Measurements from ENCODE around the gene R3HDM2.
"Not testable (repeated sequence)": the region's sequence is repeated elsewhere in the genome, so short reads cannot be mapped to it uniquely, and the experiment has no call there.

The R3HDM2 gene

DNA sequence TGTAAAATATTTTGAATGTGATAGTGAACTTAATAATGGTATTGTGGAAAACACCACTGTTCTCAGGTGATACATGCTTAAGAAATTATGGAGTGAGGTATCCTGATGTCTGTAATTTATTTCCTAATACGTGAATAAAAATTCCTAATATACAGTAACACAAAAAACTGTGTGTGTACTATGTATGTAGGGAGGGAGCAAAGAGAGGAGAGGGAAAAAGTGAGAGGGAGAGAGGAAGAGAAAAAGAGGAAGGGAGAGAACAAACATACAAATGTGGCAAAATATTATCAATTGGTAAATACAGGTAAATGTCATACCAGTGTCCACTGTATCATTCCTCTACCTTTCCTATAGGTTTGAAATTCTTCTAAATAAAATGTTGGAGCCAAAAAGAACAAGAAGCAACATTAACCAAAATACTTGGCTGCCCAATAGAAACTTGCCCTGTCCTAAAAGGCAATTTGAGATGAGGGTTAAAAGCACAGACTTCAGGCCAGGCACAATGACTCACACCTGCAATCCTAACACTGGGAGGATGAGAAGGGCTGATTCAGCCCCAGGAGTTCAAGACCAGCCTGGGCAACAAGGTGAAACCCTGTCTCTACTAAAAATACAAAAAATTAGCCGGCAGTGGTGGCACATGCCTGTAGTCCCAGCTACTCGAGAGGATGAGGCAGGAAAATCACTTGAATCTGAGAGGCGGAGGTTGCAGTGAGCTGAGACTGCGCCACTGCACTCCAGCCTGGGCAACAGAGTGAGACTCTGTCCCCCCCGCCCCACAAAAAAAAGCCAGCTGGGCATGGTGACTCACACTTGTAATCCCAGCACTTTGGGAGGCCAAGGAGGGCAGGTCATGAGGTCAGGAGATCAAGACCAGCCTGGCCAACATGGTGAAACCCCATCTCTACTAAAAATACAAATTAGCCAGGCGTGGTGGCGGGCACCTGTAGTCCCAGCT, 14.5 kb downstream of the R3HDM2 start:
- Mint-ChIP-seq H3K4me1 (ENCODE audit: low read depth in 2 of 2) (peaks cover 21 to 49% of the 10 kb centered on the region in 2 donors), H3K9me3 (no peaks in the 10 kb centered on the region), H3K4me3 (no peak overlapping the region), H3K27me3 (no peaks in the 10 kb centered on the region), H3K27ac (peak overlapping the region in 1 of 2 donors; percentile 2), H3K36me3 (ENCODE audit: insufficient read depth) (peaks cover 12% of the 10 kb centered on the region)
- ATAC-seq (replicated peaks) = no peak
- DNase-seq = no peak

DNA sequence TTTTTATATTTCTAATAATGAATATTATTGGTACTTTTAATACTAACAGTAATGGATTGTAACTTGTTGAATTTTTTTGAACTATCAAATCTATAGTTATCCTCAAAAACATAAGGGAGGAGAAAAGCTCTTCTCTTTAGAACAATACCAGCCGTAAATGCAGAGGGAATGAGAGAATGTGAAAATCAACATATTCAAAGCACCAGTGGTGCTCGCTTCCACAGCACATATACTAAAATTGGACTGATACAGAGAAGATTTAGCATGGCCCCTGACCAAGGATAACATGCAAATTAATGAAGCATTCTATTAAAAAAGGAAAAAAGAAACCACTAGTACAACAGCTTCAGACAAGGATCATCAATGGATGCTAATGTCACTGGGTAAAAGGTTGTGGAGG, 15.8 kb downstream of the R3HDM2 start:
- Mint-ChIP-seq H3K9me3 (no peaks in the 10 kb centered on the region), H3K36me3 (ENCODE audit: insufficient read depth) (peaks cover 12% of the 10 kb centered on the region), H3K27ac (peak overlapping the region in 1 of 2 donors; percentile 2), H3K4me1 (ENCODE audit: low read depth in 2 of 2) (peaks cover 20 to 46% of the 10 kb centered on the region in 2 donors), H3K27me3 (no peaks in the 10 kb centered on the region), H3K4me3 (no peak overlapping the region)
- ATAC-seq (replicated peaks) (no peak), DNase-seq (no peak)

DNA sequence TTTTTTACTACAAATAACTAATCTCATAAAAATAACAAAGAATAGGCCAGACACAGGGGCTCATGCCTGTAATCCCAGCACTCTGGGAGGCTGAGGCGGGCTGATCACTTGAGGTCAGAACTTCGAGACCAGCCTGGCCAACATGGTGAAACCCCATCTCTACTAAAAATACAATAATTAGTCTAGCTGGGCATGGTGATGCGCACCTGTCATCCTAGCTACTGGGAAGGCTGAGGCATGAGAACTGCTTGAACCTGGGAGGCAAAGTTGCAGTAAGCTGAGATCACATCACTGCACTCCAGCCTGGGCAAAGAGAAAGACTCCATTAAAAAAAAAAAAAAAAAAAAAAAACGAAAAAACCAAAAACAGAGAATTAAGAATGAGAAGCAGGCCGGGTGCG, 16.7 kb downstream of the R3HDM2 start:
- H3K36me3 Mint-ChIP-seq (ENCODE audit: insufficient read depth) = peaks cover 12% of the 10 kb centered on the region
- not testable (repeated sequence) for H3K4me3 Mint-ChIP-seq; ATAC-seq (replicated peaks); H3K27me3 Mint-ChIP-seq; H3K27ac Mint-ChIP-seq; H3K9me3 Mint-ChIP-seq; DNase-seq
- H3K4me1 Mint-ChIP-seq (ENCODE audit: low read depth in 2 of 2) = peaks cover 18 to 41% of the 10 kb centered on the region in 2 donors

DNA sequence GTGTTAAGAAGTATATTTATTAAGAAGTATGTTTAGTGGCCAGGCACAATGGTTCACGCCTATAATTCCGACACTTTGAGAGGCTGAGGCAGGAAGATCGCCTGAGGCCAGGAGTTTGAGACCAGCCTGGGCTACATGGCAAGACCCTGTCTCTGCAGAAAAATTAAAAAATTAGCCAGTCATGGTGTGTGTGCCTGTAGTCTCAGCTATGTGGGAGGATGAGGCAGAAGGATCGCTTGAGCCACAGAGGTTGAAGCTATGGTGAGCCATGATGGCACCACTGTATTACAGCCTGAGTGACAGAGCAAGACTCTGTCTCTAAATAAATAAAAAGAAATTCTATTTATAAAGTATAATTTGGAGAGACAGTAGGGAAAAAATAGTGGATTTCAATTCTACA, 20.3 kb downstream of the R3HDM2 start:
- DNase-seq (no peak), ATAC-seq (replicated peaks) (no peak)
- Mint-ChIP-seq H3K4me1 (ENCODE audit: low read depth in 2 of 2) (peaks cover 14 to 32% of the 10 kb centered on the region in 2 donors), H3K36me3 (ENCODE audit: insufficient read depth) (peaks cover 17% of the 10 kb centered on the region), H3K4me3 (no peak overlapping the region), H3K27me3 (no peaks in the 10 kb centered on the region), H3K27ac (peak overlapping the region in 1 of 2 donors; percentile 42), H3K9me3 (no peaks in the 10 kb centered on the region)

DNA sequence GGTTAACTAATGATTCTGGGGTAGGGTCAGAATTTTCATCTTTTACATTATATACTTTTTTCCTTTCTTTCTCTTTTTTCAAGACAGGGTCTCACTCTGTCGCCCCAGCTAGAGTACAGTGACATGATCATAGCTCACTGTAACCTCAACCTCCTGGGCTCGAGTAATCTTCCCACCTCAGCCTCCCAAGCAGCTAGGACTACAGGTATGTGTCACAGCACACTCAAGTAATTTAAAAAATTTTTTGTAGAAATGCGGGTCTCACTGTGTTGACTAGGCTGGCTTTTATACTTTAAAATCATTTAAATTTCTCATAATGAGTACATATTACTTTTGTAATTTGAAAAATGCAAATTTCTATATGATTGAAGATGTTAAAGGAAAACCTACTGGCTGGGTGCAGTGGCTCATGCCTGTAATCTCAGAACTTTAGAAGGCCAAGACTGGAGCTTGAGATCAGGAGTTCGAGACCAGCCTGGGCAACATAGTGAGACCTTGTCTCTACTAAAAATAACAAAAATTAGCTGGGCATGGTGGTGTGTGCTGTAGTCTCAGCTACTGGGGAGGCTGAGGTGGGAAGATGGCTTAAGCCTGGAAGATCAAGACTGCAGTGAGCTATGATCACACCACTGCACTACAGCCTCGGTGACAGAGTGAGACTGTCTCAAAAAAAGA, 25.7 kb downstream of the R3HDM2 start:
- Mint-ChIP-seq H3K27me3 (no peaks in the 10 kb centered on the region), H3K27ac (peak overlapping the region; percentile 68 to 77), H3K9me3 (no peaks in the 10 kb centered on the region), H3K4me3 (no peak overlapping the region), H3K36me3 (ENCODE audit: insufficient read depth) (peaks cover 5% of the 10 kb centered on the region), H3K4me1 (ENCODE audit: low read depth in 2 of 2) (peaks cover 2 to 23% of the 10 kb centered on the region in 2 donors)
- no peak for DNase-seq
- no peak for ATAC-seq (replicated peaks)

DNA sequence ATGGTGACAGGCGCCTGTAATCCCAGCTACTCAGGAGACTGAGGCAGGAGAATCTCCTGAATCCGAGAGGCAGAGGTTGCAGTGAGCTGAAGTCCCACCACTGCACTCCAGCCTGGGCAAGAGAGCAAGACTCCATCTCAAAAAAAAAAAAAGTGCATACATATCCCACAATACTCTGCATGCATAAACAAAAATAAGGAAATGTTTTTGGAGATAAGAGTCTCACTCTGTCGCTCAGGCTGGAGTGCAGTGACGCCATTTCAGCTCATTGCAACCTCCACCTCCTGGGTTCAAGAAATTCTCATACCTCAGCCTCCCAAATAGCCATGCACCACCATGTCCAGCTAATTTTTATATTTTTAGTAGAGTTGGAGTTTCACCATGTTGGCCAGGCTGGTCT, 28.7 kb downstream of the R3HDM2 start:
- H3K4me1 Mint-ChIP-seq (ENCODE audit: low read depth in 2 of 2) = peaks cover 2 to 25% of the 10 kb centered on the region in 2 donors
- not testable (repeated sequence) for ATAC-seq (replicated peaks); H3K9me3 Mint-ChIP-seq; H3K27ac Mint-ChIP-seq; H3K27me3 Mint-ChIP-seq; DNase-seq; H3K36me3 Mint-ChIP-seq (ENCODE audit: insufficient read depth); H3K4me3 Mint-ChIP-seq

DNA sequence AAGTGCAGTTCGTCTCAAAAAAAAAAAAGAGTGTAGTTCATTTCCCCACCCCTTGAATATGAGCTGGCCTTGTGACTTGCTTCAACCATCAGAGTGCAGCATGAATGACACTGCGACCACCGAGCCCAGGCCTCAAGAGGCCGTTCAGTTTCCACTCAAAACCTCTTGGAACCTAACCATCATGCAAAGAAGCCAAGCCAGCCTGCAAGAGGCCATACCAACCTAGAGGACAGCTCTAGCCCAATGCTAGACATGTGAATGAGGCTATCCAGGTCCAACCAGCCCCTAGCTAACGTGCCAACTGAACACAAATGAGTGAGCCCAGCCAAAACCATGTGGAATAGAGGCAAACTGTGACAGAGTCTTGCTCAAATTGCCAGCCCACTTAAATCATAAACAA, 29.7 kb downstream of the R3HDM2 start:
- DNase-seq = no peak
- H3K27me3 Mint-ChIP-seq = no peaks in the 10 kb centered on the region
- peak overlapping the region in 1 of 2 donors; percentile 56 for H3K27ac Mint-ChIP-seq
- ATAC-seq (replicated peaks) = no peak
- no peaks in the 10 kb centered on the region for H3K36me3 Mint-ChIP-seq (ENCODE audit: insufficient read depth)
- no peaks in the 10 kb centered on the region for H3K9me3 Mint-ChIP-seq
- peaks cover 2 to 25% of the 10 kb centered on the region in 2 donors for H3K4me1 Mint-ChIP-seq (ENCODE audit: low read depth in 2 of 2)
- no peak overlapping the region for H3K4me3 Mint-ChIP-seq

DNA sequence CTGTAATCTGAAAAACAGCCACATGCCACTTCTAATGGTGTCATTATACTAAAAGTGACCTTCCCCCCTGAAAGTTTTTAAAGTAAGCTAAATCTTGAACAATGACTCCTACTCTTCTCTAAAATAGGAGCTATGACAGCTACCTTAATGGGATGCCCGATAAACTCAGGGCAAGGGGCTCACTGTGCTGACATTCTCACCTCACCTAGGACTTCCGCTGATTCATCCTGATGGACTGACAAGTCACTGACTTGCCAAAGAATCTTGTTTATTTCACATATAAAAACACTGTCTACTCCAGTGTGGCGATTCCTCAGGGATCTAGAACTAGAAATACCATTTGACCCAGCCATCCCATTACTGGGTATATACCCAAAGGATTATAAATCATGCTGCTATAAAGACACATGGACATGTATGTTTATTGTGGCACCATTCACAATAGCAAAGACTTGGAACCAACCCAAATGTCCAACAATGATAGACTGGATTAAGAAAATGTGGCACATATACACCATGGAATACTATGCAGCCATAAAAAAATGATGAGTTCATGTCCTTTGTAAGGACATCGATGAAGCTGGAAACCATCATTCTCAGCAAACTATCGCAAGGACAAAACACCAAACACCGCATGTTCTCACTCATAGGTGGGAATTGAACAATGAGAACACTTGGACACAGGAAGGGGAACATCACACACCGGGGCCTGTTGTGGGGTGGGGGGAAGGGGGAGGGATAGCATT, 31.0 kb downstream of the R3HDM2 start:
- not testable (repeated sequence) for H3K27me3 Mint-ChIP-seq; ATAC-seq (replicated peaks); H3K4me3 Mint-ChIP-seq; DNase-seq; H3K9me3 Mint-ChIP-seq; H3K27ac Mint-ChIP-seq
- Mint-ChIP-seq H3K4me1 (ENCODE audit: low read depth in 2 of 2) (peaks cover 2 to 19% of the 10 kb centered on the region in 2 donors), H3K36me3 (ENCODE audit: insufficient read depth) (peaks cover 13% of the 10 kb centered on the region)

DNA sequence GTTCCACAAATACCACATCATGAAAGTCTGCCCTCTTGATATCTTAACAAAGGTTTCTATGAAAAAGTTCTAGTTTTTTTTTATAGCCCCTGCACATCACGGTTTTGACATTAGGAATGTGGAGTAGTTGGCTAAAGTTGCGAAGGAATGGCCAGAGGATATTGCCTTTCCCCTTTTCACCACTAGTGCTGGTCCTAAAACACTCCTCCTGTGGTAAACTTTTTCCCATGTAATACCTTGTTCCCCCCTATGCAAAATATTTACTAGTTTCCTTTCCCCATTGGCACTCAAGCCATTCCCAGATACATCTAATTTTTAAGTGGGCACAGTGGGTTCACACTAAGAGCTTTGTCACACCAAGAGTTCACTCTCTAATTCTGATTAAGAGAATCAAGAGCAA, 33.4 kb downstream of the R3HDM2 start:
- ATAC-seq (replicated peaks) = no peak
- H3K27me3 Mint-ChIP-seq = no peaks in the 10 kb centered on the region
- no peaks in the 10 kb centered on the region for H3K9me3 Mint-ChIP-seq
- no peak overlapping the region for H3K4me3 Mint-ChIP-seq
- no peak for DNase-seq
- H3K27ac Mint-ChIP-seq = peak overlapping the region; percentile 12 to 46
- H3K36me3 Mint-ChIP-seq (ENCODE audit: insufficient read depth) = peaks cover 30% of the 10 kb centered on the region
- peaks cover 2 to 24% of the 10 kb centered on the region in 2 donors for H3K4me1 Mint-ChIP-seq (ENCODE audit: low read depth in 2 of 2)

DNA sequence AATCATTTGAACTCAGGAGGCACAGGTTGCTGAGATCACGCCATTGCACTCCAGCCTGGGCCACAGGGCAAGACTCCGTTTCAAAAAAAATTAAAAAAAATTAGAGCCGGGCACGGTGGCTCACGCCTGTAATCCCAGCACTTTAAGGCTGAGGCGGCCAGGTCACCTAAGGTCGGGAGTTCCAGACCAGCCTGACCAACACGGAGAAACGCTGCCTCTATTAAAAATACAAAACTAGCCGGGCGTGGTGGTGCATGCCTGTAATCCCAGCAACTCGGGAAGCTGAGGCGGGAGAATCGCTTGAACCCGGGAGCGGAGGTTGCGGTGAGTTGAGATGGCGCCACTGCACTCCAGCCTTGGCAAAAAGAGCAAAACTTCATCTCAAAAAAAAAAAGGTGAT, 35.7 kb downstream of the R3HDM2 start:
- Mint-ChIP-seq H3K27ac (no peak overlapping the region), H3K4me1 (ENCODE audit: low read depth in 2 of 2) (peaks cover 6 to 28% of the 10 kb centered on the region in 2 donors), H3K9me3 (no peaks in the 10 kb centered on the region), H3K4me3 (no peak overlapping the region), H3K36me3 (ENCODE audit: insufficient read depth) (peaks cover 34% of the 10 kb centered on the region), H3K27me3 (no peaks in the 10 kb centered on the region)
- DNase-seq (no peak), ATAC-seq (replicated peaks) (no peak)

DNA sequence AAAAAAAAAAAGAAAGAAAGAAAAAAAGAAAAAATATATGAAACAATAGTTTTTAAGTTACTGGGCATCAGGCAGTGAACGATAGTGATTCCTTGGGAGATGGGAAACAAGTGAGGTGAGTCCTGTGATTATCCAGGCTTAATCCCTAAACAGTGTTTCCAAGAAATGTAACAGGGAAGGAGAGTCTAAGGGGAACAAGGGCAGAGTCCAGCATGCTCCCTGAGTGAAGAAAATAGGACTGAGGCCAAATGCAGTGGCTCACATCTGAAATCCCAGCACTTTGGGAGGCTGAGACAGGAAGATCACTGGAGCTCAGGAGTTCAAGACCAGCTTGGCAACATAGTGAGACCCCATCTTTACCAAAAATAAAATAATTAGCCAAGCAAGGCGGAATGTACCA, 40.7 kb downstream of the R3HDM2 start:
- peak overlapping the region in 1 of 2 donors; percentile 25 for H3K27ac Mint-ChIP-seq

DNA sequence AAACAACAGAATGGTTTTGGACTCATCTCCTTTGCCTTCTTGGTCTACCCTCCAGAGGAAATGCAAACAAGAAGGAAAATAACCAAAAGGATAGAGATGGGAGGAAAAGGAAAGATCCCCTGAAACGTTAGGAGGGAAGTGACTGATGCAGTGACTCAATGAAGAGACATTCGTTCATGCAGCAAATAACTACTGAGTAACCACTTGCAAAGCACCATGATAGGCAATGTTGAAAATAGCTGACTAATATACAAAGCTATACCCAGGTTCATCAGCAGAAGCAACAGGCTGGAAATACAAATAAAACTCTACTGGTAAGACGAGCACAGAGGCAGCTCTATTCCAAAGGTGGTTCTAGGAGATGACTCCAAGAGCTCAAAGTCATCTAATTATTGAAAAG, 41.8 kb downstream of the R3HDM2 start:
- ATAC-seq (replicated peaks) = no peak
- DNase-seq = no peak
- Mint-ChIP-seq H3K27ac (peak overlapping the region in 1 of 2 donors; percentile 8), H3K4me3 (no peak overlapping the region), H3K36me3 (ENCODE audit: insufficient read depth) (peaks cover 19% of the 10 kb centered on the region), H3K4me1 (ENCODE audit: low read depth in 2 of 2) (peaks cover 4 to 28% of the 10 kb centered on the region in 2 donors), H3K9me3 (no peaks in the 10 kb centered on the region), H3K27me3 (no peaks in the 10 kb centered on the region)

More for the DNA sequence above, 40.7 kb downstream of the R3HDM2 start:
- Mint-ChIP-seq H3K4me1 (ENCODE audit: low read depth in 2 of 2) (peaks cover 4 to 28% of the 10 kb centered on the region in 2 donors), H3K36me3 (ENCODE audit: insufficient read depth) (peaks cover 29% of the 10 kb centered on the region), H3K27me3 (no peaks in the 10 kb centered on the region), H3K4me3 (no peak overlapping the region), H3K9me3 (no peaks in the 10 kb centered on the region)
- ATAC-seq (replicated peaks) = no peak
- no peak for DNase-seq

DNA sequence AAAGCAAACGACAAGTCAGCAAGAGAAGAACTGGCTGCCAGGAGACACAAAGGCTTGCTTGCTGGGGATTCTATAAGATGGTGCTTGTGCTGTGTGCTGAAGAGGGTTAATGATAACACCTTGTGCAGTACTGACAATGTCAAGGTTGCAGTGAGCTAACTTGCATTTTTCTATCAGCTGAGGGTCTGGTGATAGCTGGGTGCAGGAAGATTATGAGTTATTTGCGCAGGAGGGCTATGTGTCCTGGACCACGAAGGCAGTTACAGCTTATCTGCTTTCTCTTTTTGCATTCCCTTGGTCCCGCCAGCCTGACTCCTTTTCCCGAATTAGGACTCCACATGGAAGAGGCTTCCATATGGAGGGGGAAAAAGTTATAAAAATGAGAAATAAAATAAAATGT, 42.4 kb downstream of the R3HDM2 start:
- no peak for DNase-seq
- Mint-ChIP-seq H3K36me3 (ENCODE audit: insufficient read depth) (peaks cover 13% of the 10 kb centered on the region), H3K4me1 (ENCODE audit: low read depth in 2 of 2) (peaks cover 4 to 24% of the 10 kb centered on the region in 2 donors), H3K4me3 (no peak overlapping the region), H3K27me3 (no peaks in the 10 kb centered on the region), H3K27ac (peak overlapping the region in 1 of 2 donors; percentile 88), H3K9me3 (no peaks in the 10 kb centered on the region)
- no peak for ATAC-seq (replicated peaks)
